ENCODE results near the gene TRAPPC5.

DNA sequence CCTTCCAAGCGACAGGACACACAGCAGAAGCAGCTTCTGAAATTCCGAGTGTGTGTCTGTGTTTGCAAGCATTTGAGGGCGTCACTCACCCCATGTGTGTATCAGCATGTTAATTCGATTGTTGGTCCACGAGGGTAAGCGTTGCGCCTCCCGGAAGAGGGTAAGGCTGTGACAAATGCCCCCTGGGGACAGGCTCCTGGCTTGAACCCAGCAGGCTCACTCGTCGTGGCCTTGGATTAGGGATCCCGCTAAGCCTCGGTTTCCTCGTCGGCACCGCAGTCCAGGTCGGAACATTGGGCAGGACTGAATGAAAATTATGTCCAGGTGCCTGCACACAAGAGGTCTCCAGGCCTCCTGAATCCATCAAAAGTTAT lies 44.3 kb upstream of the TRAPPC5 start:
- TF ChIP-seq, protein P1, sequence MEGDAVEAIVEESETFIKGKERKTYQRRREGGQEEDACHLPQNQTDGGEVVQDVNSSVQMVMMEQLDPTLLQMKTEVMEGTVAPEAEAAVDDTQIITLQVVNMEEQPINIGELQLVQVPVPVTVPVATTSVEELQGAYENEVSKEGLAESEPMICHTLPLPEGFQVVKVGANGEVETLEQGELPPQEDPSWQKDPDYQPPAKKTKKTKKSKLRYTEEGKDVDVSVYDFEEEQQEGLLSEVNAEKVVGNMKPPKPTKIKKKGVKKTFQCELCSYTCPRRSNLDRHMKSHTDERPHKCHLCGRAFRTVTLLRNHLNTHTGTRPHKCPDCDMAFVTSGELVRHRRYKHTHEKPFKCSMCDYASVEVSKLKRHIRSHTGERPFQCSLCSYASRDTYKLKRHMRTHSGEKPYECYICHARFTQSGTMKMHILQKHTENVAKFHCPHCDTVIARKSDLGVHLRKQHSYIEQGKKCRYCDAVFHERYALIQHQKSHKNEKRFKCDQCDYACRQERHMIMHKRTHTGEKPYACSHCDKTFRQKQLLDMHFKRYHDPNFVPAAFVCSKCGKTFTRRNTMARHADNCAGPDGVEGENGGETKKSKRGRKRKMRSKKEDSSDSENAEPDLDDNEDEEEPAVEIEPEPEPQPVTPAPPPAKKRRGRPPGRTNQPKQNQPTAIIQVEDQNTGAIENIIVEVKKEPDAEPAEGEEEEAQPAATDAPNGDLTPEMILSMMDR (IDR thresholded peaks at IDR 0.05 in 2 of 3, conservative IDR thresholded peaks at IDR 0.05 in 1 of 3; ENCODE audit: borderline replicate concordance in 1 of 3, insufficient read depth in 1 of 3, low read depth in 2 of 3, low read length in 2 of 3): no peak
- TF ChIP-seq, protein P2, sequence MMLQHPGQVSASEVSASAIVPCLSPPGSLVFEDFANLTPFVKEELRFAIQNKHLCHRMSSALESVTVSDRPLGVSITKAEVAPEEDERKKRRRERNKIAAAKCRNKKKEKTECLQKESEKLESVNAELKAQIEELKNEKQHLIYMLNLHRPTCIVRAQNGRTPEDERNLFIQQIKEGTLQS (IDR thresholded peaks at IDR 0.05): no peak
- TF ChIP-seq, protein P3, sequence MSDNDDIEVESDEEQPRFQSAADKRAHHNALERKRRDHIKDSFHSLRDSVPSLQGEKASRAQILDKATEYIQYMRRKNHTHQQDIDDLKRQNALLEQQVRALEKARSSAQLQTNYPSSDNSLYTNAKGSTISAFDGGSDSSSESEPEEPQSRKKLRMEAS (IDR thresholded peaks at IDR 0.05): no peak
- TF ChIP-seq EZH2phosphoT487 (IDR thresholded peaks at IDR 0.05; ENCODE audit: borderline replicate concordance) (no peak), RAD21 (IDR thresholded peaks at IDR 0.05; ENCODE audit: low read depth) (no peak), POLR2A (IDR thresholded peaks at IDR 0.05; ENCODE audit: borderline replicate concordance, extremely low read depth, insufficient read depth, insufficient read length) (no peak), YY1 (IDR thresholded peaks at IDR 0.05; ENCODE audit: extremely low read depth, insufficient replicate concordance, low read depth, low read length) (no peak), EGR1 (IDR thresholded peaks at IDR 0.05; ENCODE audit: low read depth) (no peak), CBX3 (IDR thresholded peaks at IDR 0.05; ENCODE audit: low read depth) (no peak)
